HG02763 (cell line): Measurements from ENCODE around the gene SCYL3.
"Not testable (repeated sequence)": the region's sequence is repeated elsewhere in the genome, so short reads cannot be mapped to it uniquely, and the experiment has no call there.

Experiments
- ATAC-seq: cut with Tn5 transposase; IDR thresholded peaks from one replicate; pipeline ENCODE4 v1.9.1; 2021; ENCODE audit warnings: mild to moderate bottlenecking, moderate library complexity; ENCODE audit not compliant: unreplicated experiment

SCYL3 gene

GRCh38 chr1:169871988-169872387, 21.7 kb downstream of the SCYL3 start:
- ATAC-seq = not testable (repeated sequence)

- no peak for ATAC-seq
Observed at GRCh38 chr1:169869426-169869825, 24.3 kb downstream of the SCYL3 start.

GRCh38 chr1:169868978-169869377, 24.7 kb downstream of the SCYL3 start:
- ATAC-seq = no peak

- no peak for ATAC-seq
Observed at GRCh38 chr1:169867012-169867675, 26.6 kb downstream of the SCYL3 start.

GRCh38 chr1:169866577-169866976, 27.1 kb downstream of the SCYL3 start:
- no peak for ATAC-seq

- not testable (repeated sequence) for ATAC-seq
Observed at GRCh38 chr1:169864531-169864930, 29.2 kb downstream of the SCYL3 start.

GRCh38 chr1:169860750-169861149, 32.9 kb downstream of the SCYL3 start:
- no peak for ATAC-seq

GRCh38 chr1:169860187-169860586, 33.5 kb downstream of the SCYL3 start:
- ATAC-seq = no peak

- no peak for ATAC-seq
Observed at GRCh38 chr1:169859001-169859400, 34.7 kb downstream of the SCYL3 start.

- ATAC-seq = no peak
Observed at GRCh38 chr1:169858467-169858866, 35.2 kb downstream of the SCYL3 start.

- ATAC-seq = no peak
Observed at GRCh38 chr1:169853341-169853740, 40.4 kb downstream of the SCYL3 start.

GRCh38 chr1:169849346-169850022, 44.2 kb downstream of the SCYL3 start:
- ATAC-seq = no peak

GRCh38 chr1:169848456-169848855, 45.2 kb downstream of the SCYL3 start:
- ATAC-seq = no peak

GRCh38 chr1:169844941-169845608, 48.6 kb downstream of the SCYL3 start:
- no peak for ATAC-seq

- ATAC-seq = no peak
Observed at GRCh38 chr1:169838942-169839341, 54.8 kb downstream of the SCYL3 start.

- ATAC-seq = no peak
Observed at GRCh38 chr1:169836198-169836597, 57.5 kb downstream of the SCYL3 start.

- no peak for ATAC-seq
Observed at GRCh38 chr1:169835647-169836046, 58.0 kb downstream of the SCYL3 start.

GRCh38 chr1:169834869-169835268, 58.8 kb downstream of the SCYL3 start:
- ATAC-seq = no peak

- no peak for ATAC-seq
Observed at GRCh38 chr1:169833179-169833901, 60.4 kb downstream of the SCYL3 start.

GRCh38 chr1:169829671-169830070, 64.0 kb downstream of the SCYL3 start:
- ATAC-seq = no peak

- ATAC-seq = no peak
Observed at GRCh38 chr1:169824153-169824552, 69.5 kb downstream of the SCYL3 start.
